Upper lobe of left lung (tissue), 6 donors: ENCODE results near the gene CDC42EP1. TPM values are rescaled to one million over a fixed set of nuclear protein-coding genes. Genes with fewer than 3 reads are reported as not detected.
A peak's percentile ranks its signal among the peaks of the same experiment; 100 is the strongest.

Experiments
- ATAC-seq, 2 donors: fragments of 200-7000 bp; cut with Tn5 transposase; one replicate each; pipeline ENCODE4 v1.9.1; 2022; ENCODE audit warnings: mild to moderate bottlenecking in 2 of 2, moderate library complexity in 2 of 2; ENCODE audit not compliant: low FRiP score in 2 of 2
- DNase-seq, 2 donors: peaks; one replicate each; pipeline ENCODE4 v3.0.0-alpha.2; 2019 to 2020
- H3K27ac ChIP-seq, 4 donors: fragments of 200-600 bp; sonication (generic); one replicate each; pipeline ENCODE4 v1.5.1; 2016 to 2019
- H3K27me3 ChIP-seq, 4 donors: fragments of 200-600 bp; sonication (generic); one replicate each; pipeline ENCODE4 v1.5.1; 2017 to 2019
- H3K36me3 ChIP-seq, 4 donors: fragments of 200-600 bp; sonication (generic); one replicate each; pipeline ENCODE4 v1.5.1; 2016 to 2019
- H3K4me1 ChIP-seq, 4 donors: fragments of 200-600 bp; sonication (generic); one replicate each; pipeline ENCODE4 v1.5.1; 2018 to 2019
- H3K4me3 ChIP-seq, 4 donors: fragments of 200-600 bp; sonication (generic); one replicate each; pipeline ENCODE4 v1.5.1; 2017 to 2019; ENCODE audit warnings: mild to moderate bottlenecking in 2 of 4, moderate library complexity in 1 of 4
- H3K9me3 ChIP-seq, 4 donors: fragments of 200-600 bp; sonication (generic); one replicate each; pipeline ENCODE4 v1.5.1; 2018 to 2019
- CTCF ChIP-seq, 6 experiments: fragments of 450-650 bp in 4 of 6; fragments of 200-600 bp in 2 of 6; sonication (generic) in 2 of 6; IDR thresholded peaks; one replicate each; pipeline ENCODE4 v1.5.1; 2016 to 2019; ENCODE audit warnings: antibody characterized with exemption in 6 of 6
- EP300 ChIP-seq, 4 donors: sonication (generic); formaldehyde crosslinking; IDR thresholded peaks; one replicate each; pipeline ENCODE4 v1.5.1; 2017; ENCODE audit warnings: antibody characterized with exemption in 4 of 4, control low read depth in 2 of 4
- POLR2A ChIP-seq, 4 donors: fragments of 450-650 bp; IDR thresholded peaks; one replicate each; pipeline ENCODE4 v1.5.1; 2016 to 2017; ENCODE audit warnings: antibody characterized with exemption in 4 of 4, mild to moderate bottlenecking in 2 of 4
- POLR2AphosphoS5 ChIP-seq, 2 donors: sonication (generic); formaldehyde crosslinking; IDR thresholded peaks; one replicate each; pipeline ENCODE4 v1.5.1; 2017; ENCODE audit warnings: antibody characterized with exemption in 2 of 2
- WGBS, 2 donors: methylation state at CpG; one replicate each; pipeline ENCODE4 v1.1.5; 2017 to 2018; 5-methylcytosine and 5-hydroxymethylcytosine counted together
- total RNA-seq, 6 donors: library from RNA; depleted of rRNA in 4 of 6; stranded (reverse); fragments of >200 nt in 4 of 6; gene quantifications; one replicate each; pipeline versions ENCODE4 v1.1.0 to v1.2.1, GENCODE V29; 2016 to 2021
- donor health status: DM: no; HTN: no; CAD: no; lungs with moderate emphysema.
- donor health status: DM: no; HTN: yes; CAD: no; lungs with severe emphysema.

Gene CDC42EP1
- total RNA-seq = 10 to 100 TPM; 38.8 to 81.7 (median 67.5) TPM

- 0 to 8% methylated on average over 3 to 54 of the region's 76 CpGs for WGBS, 2 donors
- no peaks in the 10 kb centered on the region for H3K36me3 ChIP-seq
- H3K4me1 ChIP-seq = peaks cover 56 to 70% (median 63%) of the 10 kb centered on the region in 4 donors
- DNase-seq (peak; percentile 54 to 93), ATAC-seq (peak; percentile 6 to 78)
- no peaks in the 10 kb centered on the region for H3K9me3 ChIP-seq
- peak within 1 kb of the TSS; percentile 97 to 99 (median 99) for H3K27ac ChIP-seq
- peaks cover 0 to 15% (median 2%) of the 10 kb centered on the region in 4 donors for H3K27me3 ChIP-seq
- H3K4me3 ChIP-seq = peak within 1 kb of the TSS; percentile 69 to 87 (median 84)
- TF ChIP-seq CTCF (IDR thresholded peaks at IDR 0.05) = no peak
- TF ChIP-seq EP300 (IDR thresholded peaks at IDR 0.05) = no peak
- peak; percentile 29 to 53 for TF ChIP-seq POLR2AphosphoS5 (IDR thresholded peaks at IDR 0.05)
- peak in 2 of 4 donors; percentile 73 to 81 for TF ChIP-seq POLR2A (IDR thresholded peaks at IDR 0.05)
Observed at GRCh38 chr22:37559901-37560607, at the start of gene CDC42EP1. CDC42EP1 (plus strand) TSS chr22:37560480; CDS start chr22:37566350, 5,870 bp downstream.

GRCh38 chr22:37511395-37512104 is 48.7 kb upstream of the CDC42EP1 start:
- WGBS, 2 donors = 79 to 88% methylated on average over 5 to 6 of the region's 6 CpGs
- Histone ChIP-seq H3K27ac (peak overlapping the region in 1 of 4 donors; percentile 26), H3K4me3 (no peak overlapping the region), H3K9me3 (no peaks in the 10 kb centered on the region), H3K27me3 (no peaks in the 10 kb centered on the region), H3K36me3 (peaks cover 0 to 14% (median 0%) of the 10 kb centered on the region in 4 donors), H3K4me1 (peaks cover 19 to 36% (median 30%) of the 10 kb centered on the region in 4 donors)
- no peak for ATAC-seq
- TF ChIP-seq POLR2A (IDR thresholded peaks at IDR 0.05) (no peak), EP300 (IDR thresholded peaks at IDR 0.05) (no peak), POLR2AphosphoS5 (IDR thresholded peaks at IDR 0.05) (no peak), CTCF (IDR thresholded peaks at IDR 0.05) (no peak)
- no peak for DNase-seq

GRCh38 chr22:37514526-37515051 is 45.7 kb upstream of the CDC42EP1 start:
- Histone ChIP-seq H3K4me3 (no peak overlapping the region), H3K27me3 (peaks cover 0 to 11% (median 1%) of the 10 kb centered on the region in 4 donors), H3K4me1 (peaks cover 14 to 38% (median 20%) of the 10 kb centered on the region in 4 donors), H3K9me3 (no peaks in the 10 kb centered on the region), H3K27ac (no peak overlapping the region), H3K36me3 (peaks cover 0 to 4% (median 0%) of the 10 kb centered on the region in 4 donors)
- ATAC-seq = no peak
- TF ChIP-seq POLR2A (IDR thresholded peaks at IDR 0.05) = no peak
- no peak for TF ChIP-seq CTCF (IDR thresholded peaks at IDR 0.05)
- TF ChIP-seq EP300 (IDR thresholded peaks at IDR 0.05) = no peak
- DNase-seq = no peak
- 88 to 91% methylated on average over 6 to 15 of the region's 15 CpGs for WGBS, 2 donors

GRCh38 chr22:37515901-37516300 is 44.4 kb upstream of the CDC42EP1 start:
- H3K36me3 ChIP-seq = peaks cover 0 to 4% (median 0%) of the 10 kb centered on the region in 4 donors
- H3K9me3 ChIP-seq = no peaks in the 10 kb centered on the region
- no peak for TF ChIP-seq POLR2AphosphoS5 (IDR thresholded peaks at IDR 0.05)
- no peak for TF ChIP-seq EP300 (IDR thresholded peaks at IDR 0.05)
- TF ChIP-seq CTCF (IDR thresholded peaks at IDR 0.05) = no peak
- no peak for TF ChIP-seq POLR2A (IDR thresholded peaks at IDR 0.05)
- WGBS, 2 donors = 94 to 95% methylated on average over 19 to 22 of the region's 23 CpGs
- ATAC-seq (no peak), DNase-seq (no peak)
- peaks cover 20 to 36% (median 23%) of the 10 kb centered on the region in 4 donors for H3K4me1 ChIP-seq
- H3K4me3 ChIP-seq = no peak overlapping the region
- H3K27me3 ChIP-seq = peaks cover 0 to 14% (median 3%) of the 10 kb centered on the region in 4 donors
- H3K27ac ChIP-seq = no peak overlapping the region
